GM23338 (cell line): ENCODE results near the gene C4orf17. TPM values are rescaled to one million over a fixed set of nuclear protein-coding genes. Genes with fewer than 3 reads are reported as not detected.

ENCODE experiments used
- ATAC-seq: fragments of 200-7000 bp; cut with Tn5 transposase; 3 replicates; pipeline ENCODE4 v1.9.1; 2020
- DNase-seq: peaks from one replicate; pipeline ENCODE4 v3.0.0-alpha.2; 2015; ENCODE audit warnings: low spot score
- H2AFZ ChIP-seq: fragments of 200-600 bp; sonication (generic); 2 replicates; pipeline ENCODE4 v1.8.0; 2016; ENCODE audit warnings: antibody characterized with exemption, mild to moderate bottlenecking, moderate library complexity
- H3F3A ChIP-seq: fragments of 200-600 bp; sonication (generic); replicated peaks from 2 replicates; pipeline ENCODE4 v1.8.0; 2017; ENCODE audit warnings: antibody characterized with exemption, mixed run types, low read depth
- H3K27ac ChIP-seq: fragments of 200-600 bp; sonication (generic); 2 replicates; pipeline ENCODE4 v1.6.1; 2016; ENCODE audit warnings: low read depth
- H3K27me3 ChIP-seq: fragments of 200-600 bp; sonication (generic); 2 replicates; pipeline ENCODE4 v1.8.0; 2016; ENCODE audit warnings: mild to moderate bottlenecking, mixed run types, moderate library complexity; ENCODE audit not compliant: insufficient read depth
- H3K36me3 ChIP-seq: fragments of 200-600 bp; sonication (generic); 2 replicates; pipeline ENCODE4 v1.8.0; 2016; ENCODE audit warnings: mild to moderate bottlenecking; ENCODE audit not compliant: insufficient read depth
- H3K4me1 ChIP-seq: fragments of 200-600 bp; sonication (generic); 2 replicates; pipeline ENCODE4 v1.8.0; 2016; ENCODE audit warnings: mild to moderate bottlenecking, moderate library complexity; ENCODE audit not compliant: insufficient read depth
- H3K4me2 ChIP-seq: fragments of 200-600 bp; sonication (generic); 2 replicates; pipeline ENCODE4 v1.7.1; 2017; ENCODE audit warnings: mixed run types
- H3K4me3 ChIP-seq: fragments of 200-600 bp; sonication (generic); 2 replicates; pipeline ENCODE4 v1.6.1; 2016; ENCODE audit warnings: mixed run types
- H3K79me2 ChIP-seq: fragments of 200-600 bp; sonication (generic); replicated peaks from 2 replicates; pipeline ENCODE4 v1.8.0; 2017; ENCODE audit warnings: mild to moderate bottlenecking; ENCODE audit not compliant: insufficient read depth
- H3K9me2 ChIP-seq: fragments of 200-600 bp; sonication (generic); 2 replicates; pipeline ENCODE4 v1.8.0; 2017; ENCODE audit not compliant: insufficient read depth
- H4K20me1 ChIP-seq: fragments of 200-600 bp; sonication (generic); replicated peaks from 2 replicates; pipeline ENCODE4 v1.8.0; 2017; ENCODE audit warnings: mild to moderate bottlenecking; ENCODE audit not compliant: insufficient read depth
- H3K27ac Mint-ChIP-seq: 2 replicates; pipeline ENCODE4 v1.8.0; 2020; ENCODE audit warnings: inconsistent platforms, mild to moderate bottlenecking, moderate library complexity, mixed read lengths
- H3K27me3 Mint-ChIP-seq: 3 replicates; pipeline ENCODE4 v1.8.0; 2022; ENCODE audit warnings: low read depth, mild to moderate bottlenecking, moderate library complexity, mixed read lengths, inconsistent platforms; ENCODE audit not compliant: insufficient read depth, poor library complexity
- H3K36me3 Mint-ChIP-seq: 3 replicates; pipeline ENCODE4 v1.8.0; 2021; ENCODE audit warnings: low read depth, mild to moderate bottlenecking, inconsistent platforms, moderate library complexity, mixed read lengths
- H3K4me1 Mint-ChIP-seq: 3 replicates; pipeline ENCODE4 v1.8.0; 2020; ENCODE audit warnings: mild to moderate bottlenecking, inconsistent platforms, mixed read lengths
- H3K4me3 Mint-ChIP-seq: 3 replicates; pipeline ENCODE4 v1.8.0; 2021; ENCODE audit warnings: moderate library complexity, mild to moderate bottlenecking, inconsistent platforms, mixed read lengths
- H3K9me3 Mint-ChIP-seq: 3 replicates; pipeline ENCODE4 v1.8.0; 2020; ENCODE audit warnings: moderate library complexity, mild to moderate bottlenecking, inconsistent platforms, mixed read lengths
- CREB1 ChIP-seq: fragments of 250-450 bp; sonication (Bioruptor Pico); IDR thresholded peaks from 2 replicates; pipeline ENCODE4 v1.5.0; 2020; ENCODE audit warnings: low read depth, mild to moderate bottlenecking, moderate library complexity
- CTCF ChIP-seq, 2 experiments: fragments of 200-600 bp in 1 of 2; sonication (generic) in 1 of 2; conservative IDR thresholded peaks; 2 replicates each; pipeline versions ENCODE4 v1.5.1 to v1.6.1; 2016 to 2017; ENCODE audit warnings: antibody characterized with exemption in 2 of 2, low read depth in 2 of 2, mild to moderate bottlenecking in 2 of 2, moderate library complexity in 1 of 2
- ETS1 ChIP-seq: IDR thresholded peaks from 2 replicates; pipeline ENCODE4 v1.6.1; 2016; ENCODE audit warnings: antibody characterized with exemption
- EZH2 ChIP-seq: fragments of 200-600 bp; sonication (generic); IDR thresholded peaks from one replicate; pipeline ENCODE4 v1.8.0; 2017; ENCODE audit warnings: antibody characterized with exemption, mild to moderate bottlenecking, low read depth; ENCODE audit not compliant: unreplicated experiment
- EZH2phosphoT487 ChIP-seq: fragments of 200-600 bp; sonication (generic); IDR thresholded peaks from one replicate; pipeline ENCODE4 v1.8.1; 2018; ENCODE audit warnings: antibody characterized with exemption; ENCODE audit not compliant: unreplicated experiment
- JUNB ChIP-seq: IDR thresholded peaks from one replicate; pipeline ENCODE4 v1.6.1; 2016; ENCODE audit warnings: antibody characterized with exemption; ENCODE audit not compliant: unreplicated experiment
- NANOG ChIP-seq: IDR thresholded peaks from 2 replicates; pipeline ENCODE4 v1.6.1; 2016; ENCODE audit warnings: antibody characterized with exemption, borderline replicate concordance
- POLR2AphosphoS5 ChIP-seq: IDR thresholded peaks from 2 replicates; pipeline ENCODE4 v1.6.1; 2016; ENCODE audit warnings: antibody characterized with exemption, low read depth
- REST ChIP-seq: IDR thresholded peaks from one replicate; pipeline ENCODE4 v1.6.1; 2018; ENCODE audit warnings: antibody characterized with exemption; ENCODE audit not compliant: unreplicated experiment
- STAT1 ChIP-seq: IDR thresholded peaks from one replicate; pipeline ENCODE4 v1.6.1; 2016; ENCODE audit warnings: antibody characterized with exemption; ENCODE audit not compliant: unreplicated experiment
- ZNF114 ChIP-seq: fragments of 250-450 bp; sonication (Bioruptor Pico); IDR thresholded peaks from 2 replicates; pipeline ENCODE4 v1.5.0; 2020; ENCODE audit warnings: mild to moderate bottlenecking, moderate library complexity
- ZNF331 ChIP-seq: fragments of 250-450 bp; sonication (Bioruptor Pico); IDR thresholded peaks from 2 replicates; pipeline ENCODE4 v1.5.0; 2020; ENCODE audit warnings: low read depth, mild to moderate bottlenecking, moderate library complexity
- ZNF462 ChIP-seq: fragments of 250-450 bp; sonication (Bioruptor Pico); IDR thresholded peaks from 2 replicates; pipeline ENCODE4 v1.5.0; 2020; ENCODE audit warnings: mild to moderate bottlenecking, moderate library complexity
- polyA plus RNA-seq: library from polyadenylated mRNA; unstranded; fragments of >200 nt; fragmentation: Nextera tagmentation; extraction: Ambion mirVana; gene quantifications from 2 replicates; pipeline ENCODE4 v1.2.1, GENCODE V29; 2016
- total RNA-seq: library from RNA; depleted of rRNA; stranded (reverse); fragments of >200 nt; shearing (Covaris generic); gene quantifications from 2 replicates; pipeline ENCODE4 v1.2.3, GENCODE V29; 2014

The C4orf17 gene
- total and polyA plus RNA-seq, 2 experiments from 2014 or later: not detected

GRCh38 chr4:99506781-99507180 lies 4.0 kb upstream of the C4orf17 start:
- H3K27me3 Mint-ChIP-seq: peaks cover 4% of the 10 kb centered on the region

More at GRCh38 chr4:99506781-99507180, 4.0 kb upstream of the C4orf17 start:
- DNase-seq: no peak
- H3F3A ChIP-seq: no peaks in the 10 kb centered on the region
- peaks cover 2% of the 10 kb centered on the region; the same call in 2 of the 3 replicates for H3K9me3 Mint-ChIP-seq
- H3K4me3 Mint-ChIP-seq: no peak overlapping the region
- no peak overlapping the region for H3K27ac Mint-ChIP-seq
- peaks cover 17% of the 10 kb centered on the region for H3K9me2 ChIP-seq
- ATAC-seq: no peak
- no peak overlapping the region for H3K4me3 ChIP-seq
- H3K36me3 ChIP-seq: no peaks in the 10 kb centered on the region
- H3K4me1 ChIP-seq: no peaks in the 10 kb centered on the region
- H3K27me3 ChIP-seq: no peaks in the 10 kb centered on the region
- no peak overlapping the region for H3K27ac ChIP-seq
- no peaks in the 10 kb centered on the region for H3K36me3 Mint-ChIP-seq
- H3K4me1 Mint-ChIP-seq: peaks cover 3% of the 10 kb centered on the region; the same call in 2 of the 3 replicates
- no peaks in the 10 kb centered on the region for H4K20me1 ChIP-seq
- H3K4me2 ChIP-seq: no peak overlapping the region
- TF ChIP-seq ZNF114 (no peak), ZNF462 (CRISPR knock-in tag) (no peak), ETS1 (no peak), STAT1 (no peak), CTCF (conservative IDR thresholded peaks at IDR 0.05; ENCODE audit: low read depth in 2 of 2) (no peak), EZH2phosphoT487 (no peak), ZNF331 (CRISPR knock-in tag) (no peak), REST (no peak), EZH2 (no peak), POLR2AphosphoS5 (no peak), CREB1 (no peak), JUNB (no peak), NANOG (no peak)
- no peak overlapping the region for H2AFZ ChIP-seq
- no peaks in the 10 kb centered on the region for H3K79me2 ChIP-seq
